CD4-positive, alpha-beta T cell treated with Interleukin-21 for 1 hour (primary cell): Measurements from ENCODE around the gene TSSC4.

ENCODE experiments used
- DNase-seq: peaks from one replicate; pipeline ENCODE4 v3.0.0-alpha.2; 2020

TSSC4 gene

DNA sequence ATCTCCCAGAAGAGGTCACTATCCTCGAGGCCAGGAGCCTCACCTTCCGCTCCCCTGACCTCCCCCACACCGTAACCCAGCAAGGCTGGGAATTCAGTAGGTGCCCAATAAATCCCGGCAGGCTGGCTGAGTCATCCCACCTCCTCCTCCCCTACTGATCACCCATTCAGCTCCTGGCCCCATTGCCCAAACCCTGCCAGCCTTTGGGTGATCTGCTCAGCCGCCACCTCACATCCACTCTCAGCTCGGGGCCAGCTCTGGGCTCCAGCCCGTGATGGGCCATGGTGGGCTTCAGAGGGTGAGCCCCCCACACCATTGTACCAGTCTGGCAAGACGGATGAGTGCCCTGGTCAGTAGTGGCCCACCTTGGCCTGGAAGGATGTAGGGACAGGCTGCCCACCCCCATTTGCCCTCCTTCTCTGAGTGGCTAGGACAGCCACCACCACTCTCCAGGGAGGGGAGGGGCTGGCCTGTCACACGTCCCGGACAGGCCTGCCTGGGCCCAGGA is 35.5 kb downstream of the TSSC4 start:
- no peak for DNase-seq

DNA sequence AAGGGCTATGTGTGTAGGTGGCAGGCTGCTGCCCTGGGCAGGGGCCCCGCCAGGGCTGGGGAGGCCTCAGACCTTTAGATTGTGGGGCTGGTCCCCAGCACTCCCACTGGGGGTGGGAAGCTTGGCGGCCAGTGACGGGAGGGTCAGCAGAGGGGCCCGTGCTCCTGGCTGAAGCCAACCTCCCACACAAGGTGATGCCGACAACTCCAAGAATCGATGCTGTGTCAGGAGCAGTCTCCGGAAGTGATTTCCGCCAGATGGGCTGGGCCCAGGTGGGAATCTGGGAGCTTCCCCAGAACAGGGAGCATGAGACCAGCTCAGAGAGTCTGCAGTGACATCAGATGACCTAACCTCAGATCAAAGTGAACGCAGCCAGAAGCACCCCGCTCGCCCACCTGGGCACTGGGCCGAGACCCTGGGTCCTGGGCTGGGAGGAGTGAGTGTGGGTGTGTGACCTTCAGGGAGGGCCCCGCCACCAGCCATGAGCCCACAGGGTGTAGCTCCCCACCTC is 36.0 kb downstream of the TSSC4 start:
- DNase-seq: no peak

DNA sequence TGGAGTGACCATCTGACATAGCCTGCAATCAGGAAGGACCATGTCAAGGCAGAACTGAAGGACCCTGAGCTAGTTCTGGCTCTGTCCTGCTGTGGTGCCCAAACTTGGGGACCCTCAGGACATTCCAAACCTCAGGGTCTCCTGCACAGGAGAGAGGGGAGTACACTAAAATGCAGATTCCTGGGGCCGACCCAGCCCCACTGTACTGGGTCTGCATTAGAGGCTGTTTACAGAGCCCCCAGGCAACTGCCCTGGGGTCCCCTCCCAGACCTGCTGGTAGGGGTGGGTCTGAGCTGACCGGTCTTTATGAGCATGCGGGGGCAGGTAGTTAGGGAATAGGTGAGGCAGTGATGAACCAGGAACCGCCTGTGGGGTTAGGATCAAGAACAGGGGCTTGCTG is 37.0 kb downstream of the TSSC4 start:
- no peak for DNase-seq

DNA sequence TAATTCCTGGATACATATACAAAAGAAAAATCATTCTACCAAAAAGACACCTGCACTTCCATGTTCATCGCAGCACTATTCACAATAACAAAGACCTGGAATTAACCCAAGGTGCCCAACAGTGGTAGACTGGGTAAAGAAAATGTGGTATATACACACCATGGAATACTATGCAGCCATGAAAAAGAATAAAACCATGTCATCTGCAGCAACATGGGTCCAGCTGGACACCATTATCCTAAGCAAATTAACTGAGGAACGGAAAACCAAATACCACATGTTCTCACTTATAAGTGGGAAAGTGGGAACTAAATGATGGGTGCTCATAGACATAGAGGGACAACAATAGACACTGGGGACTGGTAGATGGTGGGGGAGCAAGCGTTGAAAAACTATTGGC is 39.3 kb downstream of the TSSC4 start:
- no peak for DNase-seq

DNA sequence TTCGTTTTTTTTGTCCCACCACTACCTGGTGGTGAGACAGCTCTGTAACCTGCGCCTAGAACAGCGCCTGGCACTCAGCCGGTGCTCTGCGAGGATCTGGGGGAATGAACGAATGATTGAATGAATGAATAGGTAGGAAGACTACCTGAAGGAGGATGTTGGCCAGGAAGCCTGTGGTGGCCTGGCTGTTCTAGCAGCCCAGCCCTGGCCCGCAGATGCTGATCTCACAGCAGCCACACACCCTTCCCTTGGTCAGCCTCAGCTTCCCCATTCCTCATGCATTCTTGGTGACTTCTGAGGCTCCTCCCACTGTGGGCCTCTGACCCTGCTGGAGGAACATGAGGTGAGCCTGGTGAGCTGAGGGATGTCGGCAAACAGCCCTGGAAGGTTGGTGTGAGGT is 40.1 kb downstream of the TSSC4 start:
- no peak for DNase-seq

DNA sequence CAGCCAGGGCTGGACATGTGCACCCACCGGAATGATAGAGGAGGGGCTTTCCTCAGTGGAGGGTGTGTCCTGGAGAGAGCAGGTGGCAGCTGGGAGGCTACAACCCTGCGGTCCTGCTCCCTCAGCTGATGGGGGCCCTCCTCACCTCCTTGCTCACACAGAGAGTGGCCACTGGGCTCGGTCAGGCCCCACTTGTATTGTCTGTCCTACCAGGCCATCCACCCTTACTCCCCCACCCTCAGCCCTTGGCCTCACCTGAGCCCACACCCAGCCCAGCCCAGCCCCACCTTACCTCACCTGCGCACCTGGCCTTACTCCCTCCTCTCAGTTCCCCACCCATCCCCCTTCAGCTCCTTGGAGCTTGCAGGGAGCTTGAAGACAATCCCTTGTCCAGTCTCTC is 40.6 kb downstream of the TSSC4 start:
- no peak for DNase-seq

DNA sequence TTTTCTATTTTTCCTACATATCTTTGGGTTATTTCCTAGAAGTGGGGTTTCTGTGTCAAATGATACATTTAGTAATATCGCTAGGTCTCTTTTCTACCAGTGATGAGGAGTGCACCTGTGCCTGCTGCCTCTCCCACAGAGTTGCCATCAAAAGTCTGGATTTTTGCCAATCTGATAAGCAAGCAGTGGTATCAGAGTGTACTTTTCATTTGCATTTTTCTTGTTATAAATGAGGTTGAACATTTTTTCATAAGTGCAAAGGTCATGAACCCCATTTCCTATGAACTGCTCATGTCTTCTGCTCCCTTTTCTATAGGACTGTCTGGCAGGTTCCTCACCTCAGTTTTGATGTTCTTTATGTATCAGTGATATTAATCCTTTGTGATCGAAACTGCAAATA is 42.0 kb downstream of the TSSC4 start:
- peak; percentile 76 for DNase-seq

DNA sequence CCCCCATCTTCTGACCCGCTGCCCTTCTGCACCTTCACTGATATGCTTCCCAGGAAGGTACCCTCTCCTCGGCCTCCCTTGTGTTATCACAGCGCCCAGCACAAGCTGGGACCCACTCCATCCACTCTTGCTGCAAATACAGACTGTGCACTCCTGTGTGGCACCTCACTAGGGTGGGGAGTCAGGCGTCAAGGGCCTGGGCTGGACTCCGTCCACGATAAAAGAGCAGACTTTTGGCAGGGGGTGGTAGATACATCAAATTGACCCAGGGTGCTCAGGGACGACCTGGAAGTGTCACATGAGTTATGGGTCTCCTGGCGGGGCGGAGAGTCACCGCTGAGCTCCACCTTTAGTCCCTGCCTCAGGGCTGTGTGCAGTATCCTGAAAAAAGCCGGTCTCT is 42.9 kb downstream of the TSSC4 start:
- no peak for DNase-seq

DNA sequence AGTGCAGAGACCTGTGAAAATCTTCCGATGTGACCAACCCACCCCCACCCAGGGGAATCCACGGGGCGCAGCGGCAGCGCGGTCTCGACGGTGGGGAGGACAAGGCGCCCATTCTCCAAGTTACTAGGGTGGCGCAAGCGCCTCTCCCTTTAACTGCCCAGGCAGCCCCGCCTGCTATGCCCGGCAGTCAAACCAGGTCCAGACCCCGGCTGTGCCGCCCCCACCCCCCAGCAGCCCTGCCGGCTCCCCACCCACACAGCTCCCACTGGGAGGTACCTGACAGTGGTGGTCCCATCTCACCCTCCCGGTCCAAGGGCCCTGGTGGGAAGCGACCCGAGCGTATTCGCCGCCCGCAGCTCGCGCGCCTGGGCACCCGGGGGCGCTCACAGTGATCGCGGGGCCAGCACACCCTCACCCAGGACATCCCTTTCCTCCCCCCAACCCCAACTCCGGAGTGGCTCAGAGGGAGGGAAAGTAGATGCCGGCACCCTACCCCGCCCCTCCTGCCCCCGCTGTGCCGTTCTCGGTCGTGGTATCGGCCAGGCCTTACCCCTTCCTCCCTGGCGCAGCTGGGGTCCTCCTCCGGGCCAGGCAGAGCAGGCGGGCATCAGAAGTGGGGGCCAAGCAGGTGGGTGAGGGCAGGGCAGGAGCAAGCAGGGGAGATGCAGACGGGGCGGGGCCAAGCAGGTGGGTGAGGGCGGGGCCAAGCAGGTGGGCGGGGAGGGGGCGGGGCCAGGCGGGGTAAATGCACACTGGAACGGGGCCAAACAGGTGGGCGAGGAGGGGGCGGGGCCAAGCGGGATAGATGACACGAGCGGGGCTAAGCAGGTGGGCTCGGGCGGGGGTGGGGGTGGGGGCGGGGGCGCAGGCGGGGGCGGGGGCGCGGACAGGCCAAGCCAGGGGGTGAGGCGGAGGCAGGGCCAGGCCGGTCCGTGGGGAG is 43.6 kb downstream of the TSSC4 start, which contains the start of gene TRPM5:
Gene TRPM5 (minus strand): TSS at position 634 of the 940 bp plus-strand sequence. CDS start 21,478 bp downstream, outside the sequence.
- peak; percentile 71 for DNase-seq

DNA sequence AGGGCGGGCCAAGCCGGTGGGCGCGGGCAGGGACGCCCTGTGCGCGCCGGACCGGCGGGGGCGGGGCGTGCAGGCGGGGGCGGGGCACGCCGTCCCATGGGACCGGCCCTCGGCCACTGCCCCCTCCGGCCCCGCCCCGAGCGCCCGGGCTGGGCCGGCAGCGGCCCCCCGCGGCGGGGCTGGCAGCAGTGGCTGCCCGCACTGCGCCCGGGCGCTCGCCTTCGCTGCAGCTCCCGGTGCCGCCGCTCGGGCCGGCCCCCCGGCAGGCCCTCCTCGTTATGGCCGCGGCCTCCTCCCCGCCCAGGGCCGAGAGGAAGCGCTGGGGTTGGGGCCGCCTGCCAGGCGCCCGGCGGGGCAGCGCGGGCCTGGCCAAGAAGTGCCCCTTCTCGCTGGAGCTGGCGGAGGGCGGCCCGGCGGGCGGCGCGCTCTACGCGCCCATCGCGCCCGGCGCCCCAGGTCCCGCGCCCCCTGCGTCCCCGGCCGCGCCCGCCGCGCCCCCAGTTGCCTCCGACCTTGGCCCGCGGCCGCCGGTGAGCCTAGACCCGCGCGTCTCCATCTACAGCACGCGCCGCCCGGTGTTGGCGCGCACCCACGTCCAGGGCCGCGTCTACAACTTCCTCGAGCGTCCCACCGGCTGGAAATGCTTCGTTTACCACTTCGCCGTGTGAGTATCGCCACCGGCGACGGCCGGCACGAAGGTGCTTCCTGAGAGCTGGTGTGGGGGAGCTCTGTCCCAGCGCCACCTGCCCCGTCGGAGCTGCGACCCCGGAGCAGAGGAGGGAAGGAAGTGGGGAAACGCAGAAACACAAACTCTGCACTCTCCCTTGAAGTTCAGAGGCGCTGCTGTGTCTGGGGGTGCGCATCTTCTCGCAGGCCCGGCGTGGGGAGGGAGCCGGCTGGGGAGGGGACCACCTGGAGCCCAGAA is 44.5 kb downstream of the TSSC4 start, which contains the start of gene KCNQ1:
Gene KCNQ1 (plus strand): TSS at position 188 of the 925 bp plus-strand sequence. CDS start 91 bp downstream, at position 279.
- DNase-seq: no peak

DNA sequence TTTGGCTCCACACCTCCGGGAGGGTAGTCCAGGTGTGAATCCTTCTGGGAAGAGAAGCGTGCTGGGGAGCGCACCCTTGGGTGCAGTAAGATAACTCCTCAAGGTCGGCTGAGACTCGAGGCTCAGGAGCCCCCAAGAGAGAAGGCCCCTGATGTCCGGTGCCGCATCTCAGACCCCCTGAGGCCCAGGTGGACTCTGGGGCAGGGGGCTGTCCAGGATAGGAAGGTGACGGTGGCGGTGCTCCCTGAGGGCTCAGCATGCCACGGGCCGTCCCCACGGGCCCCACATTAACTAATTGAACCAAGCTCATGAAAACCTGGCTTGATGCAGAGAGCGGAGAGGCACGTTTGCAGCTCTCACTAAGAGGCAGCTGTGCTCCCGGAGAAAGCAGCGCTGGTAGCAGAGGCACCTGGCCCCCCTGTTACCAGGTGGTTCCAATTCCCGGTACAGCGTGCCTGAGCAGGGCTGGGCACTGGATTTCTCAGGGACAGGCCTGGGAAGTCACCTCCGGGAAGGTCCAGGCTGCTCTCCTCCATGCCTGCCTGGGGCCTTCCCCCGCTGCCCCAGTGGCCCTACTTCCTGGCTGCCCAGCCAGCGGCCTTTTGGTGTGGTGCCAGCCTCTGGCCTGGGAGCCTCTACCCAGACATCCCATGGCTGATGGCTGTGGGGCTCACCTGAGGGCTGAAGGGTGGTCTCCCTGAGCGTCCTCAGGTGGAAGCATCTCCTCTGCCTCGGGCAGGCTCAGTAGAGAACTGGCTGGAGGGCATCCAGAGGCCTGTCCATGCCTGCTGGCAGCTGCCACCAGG is 45.4 kb downstream of the TSSC4 start:
- no peak for DNase-seq

DNA sequence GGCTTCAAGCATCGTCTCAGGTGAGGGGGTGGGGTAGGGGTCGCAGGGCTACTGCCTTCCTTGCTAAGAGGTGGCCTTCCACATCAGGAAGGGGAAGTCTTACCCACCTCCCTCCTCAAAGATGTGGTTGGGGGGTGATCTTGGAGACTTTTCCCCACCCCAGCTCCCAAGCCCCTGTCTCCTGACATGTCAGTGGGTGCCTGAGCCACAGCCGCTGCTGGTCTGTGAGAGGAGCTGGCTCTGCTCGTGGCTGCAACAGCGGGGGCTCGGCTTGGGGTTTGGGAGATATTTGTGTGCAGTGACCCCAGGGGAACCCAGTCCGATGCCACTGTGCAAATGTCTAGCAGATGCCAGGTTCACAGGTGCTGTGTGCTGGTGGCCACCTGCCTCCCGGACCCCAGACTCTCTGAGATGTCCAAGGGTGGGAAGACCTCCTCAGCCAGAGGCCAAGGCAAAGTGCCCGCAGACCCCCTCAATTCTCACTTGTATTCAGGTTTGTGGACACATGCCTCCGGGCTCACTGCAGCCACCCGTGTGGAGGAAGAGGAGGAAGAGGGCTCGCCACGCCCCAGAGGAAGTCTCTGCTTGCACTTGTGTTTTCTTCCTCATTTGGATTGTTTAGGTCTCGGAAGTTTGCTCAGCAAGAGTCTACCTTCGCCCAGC is 46.2 kb downstream of the TSSC4 start:
- DNase-seq: peak; percentile 21

DNA sequence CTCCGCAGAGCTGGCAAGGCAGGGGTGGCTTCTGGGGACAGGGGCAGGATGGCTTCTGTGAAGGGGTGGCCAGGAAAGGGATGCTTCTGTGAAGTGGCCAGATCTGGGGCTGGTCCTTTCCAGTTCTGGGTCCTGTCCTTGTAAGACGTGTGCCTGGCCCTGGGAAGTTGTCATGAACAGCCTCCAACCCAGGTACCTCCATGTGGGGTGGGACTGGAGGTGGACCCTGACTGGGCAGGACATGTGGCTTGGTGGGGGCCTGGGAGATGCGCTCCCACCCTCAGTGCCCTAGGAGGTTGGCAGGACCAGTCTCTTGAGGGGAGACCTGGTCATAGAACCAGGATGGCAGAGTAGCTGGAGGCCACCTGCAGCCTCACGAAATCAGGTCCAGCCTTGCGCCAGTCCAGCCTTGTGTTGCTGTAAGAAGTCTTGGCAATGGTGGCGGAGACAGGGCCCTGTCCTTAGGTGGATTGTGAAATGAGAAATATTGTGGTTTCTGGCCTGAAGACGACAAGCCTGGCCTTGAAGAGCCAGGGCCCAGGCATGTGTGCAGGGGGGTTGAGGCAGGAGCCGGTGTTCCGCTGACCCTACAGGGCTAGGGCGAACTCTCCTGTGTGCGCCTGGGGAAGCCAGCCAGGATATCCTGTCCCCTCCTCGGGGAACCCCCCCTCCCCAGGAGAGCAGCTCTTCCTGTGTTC is 46.9 kb downstream of the TSSC4 start:
- no peak for DNase-seq

DNA sequence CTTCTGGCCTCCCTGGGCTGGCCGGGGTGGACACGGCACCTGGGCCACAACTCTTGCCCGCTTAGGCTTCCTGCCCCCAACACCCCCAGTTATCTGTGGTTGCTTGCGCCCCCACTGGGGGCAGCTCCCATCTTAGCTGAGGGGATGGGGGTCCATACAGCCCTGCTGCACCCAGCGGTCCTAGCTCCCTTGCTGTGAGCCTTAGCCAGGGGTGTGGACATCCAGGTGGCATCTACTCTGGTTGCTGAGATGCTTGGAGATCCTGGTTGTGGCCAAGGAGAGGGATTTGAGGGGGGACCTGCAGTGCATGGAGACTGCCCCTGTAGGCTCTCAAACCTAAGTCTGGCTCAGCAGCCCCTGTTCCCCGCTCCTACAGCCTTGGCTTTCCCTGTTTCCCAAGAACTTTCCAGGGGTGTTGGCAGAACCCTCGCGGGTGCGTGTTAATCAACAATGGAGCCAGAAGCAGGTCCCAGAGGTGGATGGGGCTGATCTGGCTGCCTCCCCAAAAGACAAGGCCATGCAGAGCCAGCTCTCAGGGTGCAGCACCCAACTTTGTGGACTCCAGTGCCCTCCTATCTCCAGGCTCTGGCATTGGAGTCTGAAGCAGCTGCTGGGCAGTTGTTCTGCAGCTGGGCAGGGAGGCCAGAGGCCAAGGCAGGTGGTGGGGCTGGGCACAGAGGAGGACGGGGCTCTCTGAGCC is 47.6 kb downstream of the TSSC4 start:
- DNase-seq: no peak

DNA sequence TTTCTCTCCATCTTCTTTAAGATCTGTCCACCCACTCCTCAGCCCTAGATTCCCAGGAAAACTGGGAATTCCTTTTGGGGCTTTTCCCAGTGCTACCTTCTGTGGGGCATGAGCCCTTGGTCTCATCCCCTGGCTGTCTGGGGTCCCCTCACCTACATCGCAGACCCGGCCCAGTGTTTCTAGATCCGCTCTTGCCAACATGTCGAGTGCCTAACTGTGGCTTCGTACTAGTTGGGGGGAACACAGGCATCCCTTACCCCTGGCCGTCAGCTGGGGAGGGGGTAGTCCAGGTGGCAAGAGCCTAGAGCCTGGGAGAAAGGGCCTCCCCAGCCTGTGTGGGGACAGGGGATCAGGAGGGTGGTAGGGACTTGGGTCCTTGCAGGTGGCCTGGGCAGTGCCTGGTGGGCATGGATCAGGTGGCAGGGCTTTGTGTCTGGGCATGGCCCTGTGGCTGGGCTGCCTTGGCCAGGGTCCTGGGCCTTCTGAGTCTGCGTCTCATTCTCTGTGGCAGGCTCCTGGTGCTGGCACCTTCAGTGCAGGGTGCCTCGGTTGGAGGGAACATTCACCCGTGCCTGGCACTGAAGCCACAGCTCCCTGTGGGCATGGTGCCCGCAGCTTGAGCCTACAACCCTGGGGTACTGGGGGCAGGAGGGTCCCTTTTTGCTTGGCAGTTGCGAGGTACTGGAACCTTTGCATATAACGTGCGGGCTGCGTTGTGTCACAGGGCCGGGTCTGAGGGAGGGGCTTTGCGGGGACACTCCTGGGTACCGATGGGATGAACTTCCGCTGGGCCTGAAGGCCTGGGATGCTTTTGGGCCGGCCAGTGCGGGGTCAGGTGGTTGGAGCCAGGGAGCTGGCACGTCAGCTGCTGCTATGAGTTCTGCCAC is 48.4 kb downstream of the TSSC4 start:
- DNase-seq: no peak

DNA sequence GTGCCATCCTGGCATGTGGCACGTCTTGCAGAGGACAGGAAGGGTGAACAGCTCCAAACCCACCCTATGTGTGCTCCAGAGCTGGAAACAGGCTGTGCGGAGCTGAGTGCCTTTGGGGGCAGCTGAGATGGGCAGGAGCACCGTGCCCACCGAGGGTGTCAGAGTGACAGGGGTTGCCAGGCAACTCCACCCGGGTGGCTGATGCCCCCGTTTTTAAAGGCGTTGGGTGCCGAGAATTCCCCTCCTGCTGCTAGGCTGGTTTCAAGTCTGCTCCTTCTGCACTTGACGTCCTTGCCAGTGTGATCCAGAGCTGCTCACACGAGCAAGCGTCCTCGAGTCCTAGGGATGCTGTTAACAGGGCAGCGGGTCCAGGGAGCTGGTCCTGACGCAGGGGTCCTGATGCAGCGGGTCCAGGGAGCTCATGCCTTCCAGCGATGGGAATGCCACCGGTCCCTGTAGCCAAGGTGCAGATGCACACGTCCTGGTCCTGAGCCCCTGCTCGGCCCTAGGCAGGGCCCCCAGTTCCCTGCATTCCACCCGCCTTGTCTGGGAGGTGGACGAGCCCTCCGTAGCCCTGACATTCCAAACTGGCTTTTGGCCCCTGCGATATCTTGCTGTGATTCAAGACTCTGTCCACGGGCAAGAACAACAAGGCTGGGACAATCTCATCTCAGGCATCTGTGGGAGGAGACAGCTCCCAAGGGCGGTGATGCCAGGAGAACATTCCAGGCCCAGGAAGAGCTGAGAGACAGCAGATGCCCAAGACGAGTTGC is 49.2 kb downstream of the TSSC4 start:
- DNase-seq: no peak

DNA sequence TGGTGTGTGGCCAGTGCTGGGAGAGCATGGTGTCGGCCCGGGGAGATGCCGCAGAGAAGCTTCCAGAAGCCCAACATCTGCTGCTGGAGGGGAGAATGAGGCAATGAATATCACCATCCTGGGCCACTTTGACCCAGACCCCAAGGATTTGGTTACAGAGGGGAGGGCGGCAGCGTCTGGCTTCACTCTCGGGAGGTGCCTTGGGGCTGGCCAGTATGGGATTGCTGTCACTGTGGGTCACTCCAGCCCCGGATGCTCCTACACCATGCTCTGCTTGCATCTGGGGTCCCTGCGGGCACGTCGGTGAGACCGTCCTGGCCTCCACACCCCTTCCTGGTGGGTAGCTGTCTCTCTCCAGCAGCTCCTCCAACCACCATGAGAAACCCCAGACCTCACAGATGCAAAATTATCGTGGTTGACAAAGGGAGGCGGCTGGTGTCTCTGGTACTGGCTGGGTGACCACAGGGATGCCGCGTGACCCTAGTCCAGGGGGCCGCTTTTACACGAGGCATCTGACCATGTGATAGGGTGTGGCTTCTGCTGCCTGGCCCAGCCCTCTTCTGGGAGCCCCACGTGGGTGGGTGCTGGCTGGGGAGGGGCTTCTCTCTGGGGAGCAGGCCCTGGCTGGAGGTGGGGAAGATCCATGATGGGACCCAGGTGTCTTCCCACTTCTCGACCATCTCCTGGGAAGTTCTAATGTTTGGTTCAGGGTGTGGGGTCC is 49.9 kb downstream of the TSSC4 start:
- DNase-seq: no peak

DNA sequence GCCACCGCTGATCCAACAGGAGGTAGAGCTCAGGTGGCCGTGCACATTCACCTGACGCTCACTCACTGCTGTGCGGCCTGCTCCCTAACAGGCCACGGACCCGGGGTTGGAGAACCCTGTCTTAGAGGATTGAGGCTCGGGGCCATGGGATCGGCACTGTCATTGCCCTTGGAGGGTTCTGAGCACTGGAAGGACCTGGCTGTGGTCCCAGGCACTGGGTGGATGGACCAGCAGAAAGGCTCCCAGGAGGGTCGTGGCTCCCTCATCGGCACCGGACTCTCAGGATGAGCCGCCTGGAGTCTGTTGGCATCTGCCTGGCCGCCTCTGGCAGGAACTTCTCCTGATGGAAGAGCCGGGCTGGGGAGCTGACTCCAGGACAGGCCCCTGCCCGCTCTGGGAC is 50.8 kb downstream of the TSSC4 start:
- DNase-seq: no peak
